ENCODE data around the gene NLRP3. TPM values are rescaled to one million over a fixed set of nuclear protein-coding genes. Genes with fewer than 3 reads are reported as not detected.
A peak's percentile ranks its signal among the peaks of the same experiment; 100 is the strongest.

The NLRP3 gene
- total and polyA plus RNA-seq, 9 of the 15 experiments (the other 6 are each of a cell fraction or from before 2014, with no cell fraction given), result not detected

- TF ChIP-seq E2F6 (IDR thresholded peaks at IDR 0.05; ENCODE audit: borderline replicate concordance in 1 of 2, extremely low read depth in 1 of 2, insufficient read depth in 1 of 2, insufficient read length in 1 of 2, low read depth in 1 of 2, low read length in 1 of 2, poor library complexity in 1 of 2, severe bottlenecking in 1 of 2), result no peak
- TF ChIP-seq HDAC2 (IDR thresholded peaks at IDR 0.05), result no peak
- peak; percentile 59; the same call in 1 of the 2 replicates for TF ChIP-seq ARID2 (IDR thresholded peaks at IDR 0.05)
- 0 out of 2 replicates have a peak, but pooled peaks have one; percentile 3 for TF ChIP-seq MAFK (IDR thresholded peaks at IDR 0.05; ENCODE audit: low read length)
- TF ChIP-seq ATF2 (CRISPR knock-in tag; IDR thresholded peaks at IDR 0.05), result no peak
- TF ChIP-seq RCOR1 (IDR thresholded peaks at IDR 0.05; ENCODE audit: borderline replicate concordance in 1 of 2, low read depth in 2 of 2, low read length in 2 of 2), result peak in 1 of 2 experiments; percentile 72; a peak in 1 of 4 replicates
- no peak for TF ChIP-seq CHCHD3 (CRISPR knock-in tag; IDR thresholded peaks at IDR 0.05)
- TF ChIP-seq SMC3 (conservative IDR thresholded peaks at IDR 0.05; ENCODE audit: insufficient read depth, low read depth, low read length), result peak; percentile 87
- TF ChIP-seq NR2C2 (CRISPR knock-in tag; IDR thresholded peaks at IDR 0.05), result no peak
- TF ChIP-seq NR2C2 (tag; IDR thresholded peaks at IDR 0.05), result 0 out of 2 replicates have a peak, but pooled peaks have one; percentile 15
- TF ChIP-seq PTBP1 (IDR thresholded peaks at IDR 0.05; ENCODE audit: low read depth, low read length), result no peak
- peak in 2 of 3 experiments; percentile 27 to 39 for TF ChIP-seq YY1 (IDR thresholded peaks at IDR 0.05; ENCODE audit: borderline replicate concordance in 1 of 3, control insufficient read depth in 1 of 3, extremely low read depth in 1 of 3, insufficient read depth in 3 of 3, insufficient read length in 1 of 3, insufficient replicate concordance in 2 of 3, low read depth in 1 of 3, low read length in 2 of 3)
- no peak for TF ChIP-seq ZNF277 (CRISPR knock-in tag; IDR thresholded peaks at IDR 0.05; ENCODE audit: borderline replicate concordance)
- 0 out of 2 replicates have a peak, but pooled peaks have one; percentile 29 for TF ChIP-seq ZNF395 (CRISPR knock-in tag; IDR thresholded peaks at IDR 0.05)
- peak; percentile 55 for TF ChIP-seq CEBPB (tag; IDR thresholded peaks at IDR 0.05)
- no peak for TF ChIP-seq RFX1 (IDR thresholded peaks at IDR 0.05)
- peak; percentile 48; the same call in 1 of the 2 replicates for TF ChIP-seq JUND (IDR thresholded peaks at IDR 0.05; ENCODE audit: borderline replicate concordance, low read depth, low read length)
- TF ChIP-seq JUND (tag; IDR thresholded peaks at IDR 0.05; ENCODE audit: borderline replicate concordance, low read depth, low read length), result peak; percentile 41; the same call in 1 of the 3 replicates
- no peak for TF ChIP-seq ESRRA (IDR thresholded peaks at IDR 0.05; ENCODE audit: borderline replicate concordance, low read depth)
- peak; percentile 60; the same call in 1 of the 2 replicates for TF ChIP-seq CREM (IDR thresholded peaks at IDR 0.05; ENCODE audit: low read depth)
Measured at GRCh38 chr1:247390116-247390791, 25.7 kb upstream of the NLRP3 start (continued).

Data from K562 (cell line).